ENCODE data around the gene ROBO4. TPM values are rescaled to one million over a fixed set of nuclear protein-coding genes. Genes with fewer than 3 reads are reported as not detected.

The ROBO4 gene
- total and polyA plus RNA-seq, 9 of the 15 experiments (the other 6 are each of a cell fraction or from before 2014, with no cell fraction given) = not detected

GRCh38 chr11:124898711-124899110, 1.0 kb upstream of the ROBO4 start:
- in situ Hi-C loops (cut with MboI) (no loop called here), intact Hi-C loops (cut with micrococcal nuclease) (no loop called here)
- no peak overlapping the region for H3K27ac ChIP-seq (ENCODE audit: extremely low read depth, low read depth, low read length)
- peaks cover 2% of the 10 kb centered on the region for H3K9me1 ChIP-seq (ENCODE audit: control insufficient read depth, insufficient read depth, low read length)
- WGBS (ENCODE audit: insufficient coverage, low coverage, missing lambda C conversion rate) = 0% methylated on average over 5 of the region's 5 CpGs
- CTCF ChIA-PET (ENCODE audit: low intra/inter-chr PET ratio) = no interaction called here
- H4K20me1 ChIP-seq (replicated peaks; ENCODE audit: control insufficient read depth, insufficient read depth, low read length) = 0 out of 2 replicates have a peak, but pooled peaks cover 4% of the 10 kb centered on the region
- FAIRE-seq (no peak), DNase-seq (ENCODE audit: extremely low read depth in 1 of 4, low spot score in 3 of 4) (no peak), ATAC-seq (no peak)
- peaks cover 9 to 48% of the 10 kb centered on the region in 2 experiments; a peak in 4 of 5 replicates for H3K27me3 ChIP-seq (ENCODE audit: control insufficient read depth in 2 of 2, insufficient read depth in 2 of 2, low read length in 2 of 2)
- POLR2A ChIA-PET = interaction anchor here (1.2 kb wide), 1 partner anchor 8 kb away, joined by 3 read pairs; no protein-coding TSS in a partner anchor
- no TSS peak for BruUV-seq (replicated peaks)
- H3K4me2 ChIP-seq (ENCODE audit: insufficient read depth, low read length) = no peak overlapping the region
- no peaks in the 10 kb centered on the region for H3K79me2 ChIP-seq (ENCODE audit: control insufficient read depth, insufficient read depth, low read length)
- H3K9me3 ChIP-seq (replicated peaks; ENCODE audit: control insufficient read depth, insufficient read depth, low read depth, low read length) = no peaks in the 10 kb centered on the region
- no peak overlapping the region for H3K9ac ChIP-seq (ENCODE audit: insufficient read depth in 1 of 2, low read depth in 2 of 2, low read length in 2 of 2)
- no peak overlapping the region for H2AFZ ChIP-seq (ENCODE audit: low read depth, low read length)
- no peak overlapping the region for H3K4me3 ChIP-seq
- H3K4me1 ChIP-seq (replicated peaks in 1 of 2; ENCODE audit: control insufficient read depth in 2 of 2, insufficient read depth in 2 of 2, low read length in 2 of 2) = no peaks in the 10 kb centered on the region
- no peaks in the 10 kb centered on the region for H3K36me3 ChIP-seq (ENCODE audit: control insufficient read depth, insufficient read depth, low read length)
- TF ChIP-seq ZNF316 (IDR thresholded peaks at IDR 0.05) = no peak

- H3K27ac ChIP-seq (ENCODE audit: extremely low read depth, low read depth, low read length) = no peak overlapping the region
- no TSS peak for BruUV-seq (replicated peaks)
- ChIA-PET POLR2A (no interaction called here), CTCF (ENCODE audit: low intra/inter-chr PET ratio) (no interaction called here)
- no peak for FAIRE-seq
- no peak for DNase-seq (ENCODE audit: extremely low read depth in 1 of 4, low spot score in 3 of 4)
- H3K4me3 ChIP-seq = no peak overlapping the region
- H4K20me1 ChIP-seq (replicated peaks; ENCODE audit: control insufficient read depth, insufficient read depth, low read length) = 0 out of 2 replicates have a peak, but pooled peaks cover 4% of the 10 kb centered on the region
- 0 out of 3 replicates have a peak, but pooled peaks have one; percentile 16 for ATAC-seq
- H3K4me1 ChIP-seq (replicated peaks in 1 of 2; ENCODE audit: control insufficient read depth in 2 of 2, insufficient read depth in 2 of 2, low read length in 2 of 2) = no peaks in the 10 kb centered on the region
- H3K9ac ChIP-seq (ENCODE audit: insufficient read depth in 1 of 2, low read depth in 2 of 2, low read length in 2 of 2) = no peak overlapping the region
- no peaks in the 10 kb centered on the region for H3K9me3 ChIP-seq (replicated peaks; ENCODE audit: control insufficient read depth, insufficient read depth, low read depth, low read length)
- in situ Hi-C loops (cut with MboI) = no loop called here
- H3K36me3 ChIP-seq (ENCODE audit: control insufficient read depth, insufficient read depth, low read length) = no peaks in the 10 kb centered on the region
- WGBS (ENCODE audit: insufficient coverage, low coverage, missing lambda C conversion rate) = 2% methylated on average over 3 of the region's 3 CpGs
- intact Hi-C loops (cut with micrococcal nuclease) = no loop called here
- H3K4me2 ChIP-seq (ENCODE audit: insufficient read depth, low read length) = no peak overlapping the region
- TF ChIP-seq CHAMP1 (IDR thresholded peaks at IDR 0.05) = no peak
- TF ChIP-seq CBFB (CRISPR knock-in tag; IDR thresholded peaks at IDR 0.05) = no peak
- TF ChIP-seq HEY1 (CRISPR knock-in tag; IDR thresholded peaks at IDR 0.05; ENCODE audit: borderline replicate concordance) = no peak
- no peak for TF ChIP-seq ATF6 (CRISPR knock-in tag; IDR thresholded peaks at IDR 0.05)
- no peak for TF ChIP-seq SMAD1 (IDR thresholded peaks at IDR 0.05; ENCODE audit: low read depth, low read length, partially characterized antibody)
- no peak for TF ChIP-seq ZFPM2 (CRISPR knock-in tag; IDR thresholded peaks at IDR 0.05)
- TF ChIP-seq CTCF (IDR thresholded peaks at IDR 0.05 in 2 of 3, conservative IDR thresholded peaks at IDR 0.05 in 1 of 3; ENCODE audit: insufficient read depth in 2 of 3, low read depth in 1 of 3, low read length in 3 of 3) = peak in 1 of 3 experiments; percentile 23; a peak in 1 of 6 replicates
- H3K27me3 ChIP-seq (ENCODE audit: control insufficient read depth in 2 of 2, insufficient read depth in 2 of 2, low read length in 2 of 2) = peaks cover 9 to 53% of the 10 kb centered on the region in 2 experiments
- H3K9me1 ChIP-seq (ENCODE audit: control insufficient read depth, insufficient read depth, low read length) = peaks cover 2% of the 10 kb centered on the region
- no peaks in the 10 kb centered on the region for H3K79me2 ChIP-seq (ENCODE audit: control insufficient read depth, insufficient read depth, low read length)
- H2AFZ ChIP-seq (ENCODE audit: low read depth, low read length) = no peak overlapping the region
Measured at GRCh38 chr11:124898263-124898680, 607 bp upstream of the ROBO4 start.

Measured in K562 (cell line).